Measurements from ENCODE around the gene FXYD5. TPM values are rescaled to one million over a fixed set of nuclear protein-coding genes. Genes with fewer than 3 reads are reported as not detected.

Gene FXYD5
- total and polyA plus RNA-seq, 10 of the 15 experiments (the other 5 are each of a cell fraction or from before 2014, with no cell fraction given), result 30.0 to 159 (median 93.9) TPM

GRCh38 chr19:35166100-35167063 lies 11.8 kb downstream of the FXYD5 start (continued):
- TF ChIP-seq HDAC6 (IDR thresholded peaks at IDR 0.05; ENCODE audit: unreplicated experiment), result no peak
- no peak for TF ChIP-seq MTA3 (IDR thresholded peaks at IDR 0.05; ENCODE audit: borderline replicate concordance, low read length)
- TF ChIP-seq, protein P1, sequence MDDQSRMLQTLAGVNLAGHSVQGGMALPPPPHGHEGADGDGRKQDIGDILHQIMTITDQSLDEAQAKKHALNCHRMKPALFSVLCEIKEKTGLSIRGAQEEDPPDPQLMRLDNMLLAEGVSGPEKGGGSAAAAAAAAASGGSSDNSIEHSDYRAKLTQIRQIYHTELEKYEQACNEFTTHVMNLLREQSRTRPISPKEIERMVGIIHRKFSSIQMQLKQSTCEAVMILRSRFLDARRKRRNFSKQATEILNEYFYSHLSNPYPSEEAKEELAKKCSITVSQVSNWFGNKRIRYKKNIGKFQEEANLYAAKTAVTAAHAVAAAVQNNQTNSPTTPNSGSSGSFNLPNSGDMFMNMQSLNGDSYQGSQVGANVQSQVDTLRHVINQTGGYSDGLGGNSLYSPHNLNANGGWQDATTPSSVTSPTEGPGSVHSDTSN (IDR thresholded peaks at IDR 0.05; ENCODE audit: insufficient replicate concordance, low read depth, low read length), result no peak

- no peaks in the 10 kb centered on the region for H3K27me3 ChIP-seq (replicated peaks in 1 of 2; ENCODE audit: control insufficient read depth in 2 of 2, insufficient read depth in 2 of 2, low read length in 1 of 2)
- FAIRE-seq, result no peak
- ChIA-PET POLR2A (interaction anchor here (0.8 kb wide), 2 partner anchors 13 to 38 kb away, joined by 3 to 4 read pairs; partner anchors contain the start of gene FXYD5), RAD21 (ENCODE audit: unreplicated experiment) (no interaction called here), SMC1A (ENCODE audit: uncharacterized antibody, unreplicated experiment) (interaction anchor here (1.2 kb wide), 2 partner anchors 26 to 39 kb away, joined by 3 read pairs; no protein-coding TSS in a partner anchor), CTCF (interaction anchor here (0.6 kb wide), 1 partner anchor 328 kb away, joined by 3 read pairs; no protein-coding TSS in a partner anchor)
- DNase-seq (ENCODE audit: low read depth, low spot score), result no peak
- TF ChIP-seq IKZF1 (conservative IDR thresholded peaks at IDR 0.05) (0 out of 2 replicates have a peak, but pooled peaks have one; percentile 28), CBX5 (IDR thresholded peaks at IDR 0.05; ENCODE audit: low read depth) (no peak), TBL1XR1 (IDR thresholded peaks at IDR 0.05; ENCODE audit: low read depth, low read length) (no peak), DPF2 (IDR thresholded peaks at IDR 0.05) (0 out of 2 replicates have a peak, but pooled peaks have one; percentile 35), SPI1 (IDR thresholded peaks at IDR 0.05; ENCODE audit: borderline replicate concordance, insufficient read depth, low read depth, low read length) (0 out of 2 replicates have a peak, but pooled peaks have one; percentile 19), SMARCA5 (IDR thresholded peaks at IDR 0.05) (peak; percentile 67; the same call in 1 of the 2 replicates), ZNF217 (IDR thresholded peaks at IDR 0.05) (no peak), MTA2 (IDR thresholded peaks at IDR 0.05; ENCODE audit: low read depth) (peak; percentile 37; the same call in 1 of the 2 replicates), BHLHE40 (IDR thresholded peaks at IDR 0.05; ENCODE audit: borderline replicate concordance in 1 of 2, low read depth in 2 of 2, low read length in 1 of 2) (peak in 1 of 2 experiments; percentile 27; a peak in 1 of 4 replicates), NFYB (IDR thresholded peaks at IDR 0.05; ENCODE audit: insufficient read depth, low read depth, low read length) (no peak), IKZF2 (IDR thresholded peaks at IDR 0.05) (peak; percentile 28 to 34; a peak in 2 of 4 replicates)
- H3K4me2 ChIP-seq (ENCODE audit: control insufficient read depth, insufficient read depth), result no peak overlapping the region
- H3K36me3 ChIP-seq (ENCODE audit: control insufficient read depth in 2 of 2, insufficient read depth in 2 of 2, low read length in 1 of 2), result peaks cover 28 to 36% of the 10 kb centered on the region in 2 experiments
- in situ Hi-C loops (cut with MboI) (no loop called here), intact Hi-C loops (cut with micrococcal nuclease; ENCODE audit: unreplicated experiment) (no loop called here)
- no peak overlapping the region for H3K27ac ChIP-seq (ENCODE audit: control insufficient read depth, insufficient read depth)
- H3K79me2 ChIP-seq (ENCODE audit: control insufficient read depth, insufficient read depth, low read length), result no peaks in the 10 kb centered on the region
- no peak overlapping the region for H3K4me3 ChIP-seq
- H4K20me1 ChIP-seq (ENCODE audit: control insufficient read depth, insufficient read depth), result no peaks in the 10 kb centered on the region
- H3K9me3 ChIP-seq (replicated peaks; ENCODE audit: control insufficient read depth, insufficient read depth, low read length), result peaks cover 36% of the 10 kb centered on the region
- BruUV-seq (replicated peaks), result no TSS peak
- H2AFZ ChIP-seq (ENCODE audit: control insufficient read depth, low read depth, low read length), result no peak overlapping the region
- no peak overlapping the region for H3K9ac ChIP-seq (ENCODE audit: control insufficient read depth, insufficient read depth, low read length)
- peaks cover 11% of the 10 kb centered on the region; the same call in 1 of the 2 replicates for H3K4me1 ChIP-seq (ENCODE audit: control insufficient read depth, insufficient read depth, low read length)
- ATAC-seq, result peak; percentile 26; the same call in 2 of the 3 replicates
- 72% methylated on average over 5 of the region's 5 CpGs for WGBS (ENCODE audit: insufficient coverage, insufficient replicate concordance, low lambda C conversion rate, missing lambda C conversion rate)
Observed at GRCh38 chr19:35167251-35168119, 12.9 kb downstream of the FXYD5 start.

Data from GM12878 (cell line).